Measurements from ENCODE around the gene DCP2.
A peak's percentile ranks its signal among the peaks of the same experiment; 100 is the strongest.

DCP2 gene

DNA sequence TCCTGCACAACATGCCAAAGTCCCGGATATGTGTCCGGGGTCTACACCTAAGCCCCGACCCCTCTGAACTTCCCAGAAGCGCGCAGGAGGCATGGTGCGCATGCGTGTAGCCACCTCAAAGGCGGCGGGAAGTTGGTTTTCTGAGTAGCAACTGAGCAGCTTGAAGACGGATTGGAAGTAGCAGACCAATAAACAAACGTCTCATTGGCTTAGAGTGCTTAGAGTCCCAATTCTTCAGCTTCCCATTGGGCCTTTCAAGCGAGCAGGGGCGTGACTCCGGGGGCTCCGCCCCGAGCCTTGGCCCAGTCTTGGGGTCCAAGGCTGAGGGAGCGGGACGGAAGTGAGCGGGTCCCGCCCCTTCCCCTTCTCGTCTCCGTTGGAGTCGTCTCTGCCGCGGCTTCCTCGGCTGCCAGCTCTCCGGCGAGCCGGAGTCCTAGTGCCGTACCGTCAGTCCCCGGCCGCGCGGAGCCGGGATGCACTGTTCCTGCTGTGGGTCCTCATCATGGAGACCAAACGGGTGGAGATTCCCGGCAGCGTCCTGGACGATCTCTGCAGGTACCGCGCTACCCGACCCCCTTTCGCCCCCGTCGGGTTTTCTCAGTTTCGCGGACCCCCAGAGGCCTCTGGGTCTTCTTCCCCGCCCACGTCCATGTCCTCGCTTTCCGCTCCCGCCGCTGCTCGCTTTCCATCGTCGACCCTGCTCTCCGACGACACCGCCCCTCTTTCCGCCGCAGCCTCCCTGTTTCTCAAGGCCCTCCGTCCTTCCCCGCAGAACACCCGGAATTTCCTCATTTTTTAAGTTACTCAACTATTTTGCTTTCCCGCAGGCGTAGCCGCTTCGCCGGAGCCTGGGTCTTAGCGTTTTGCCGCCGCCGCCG lies at the start of gene DCP2:
DCP2 (plus strand) TSS at position 367 of the 878 bp plus-strand sequence; CDS start at position 503, 136 bp downstream.
- peaks cover 48% of the 10 kb centered on the region for H3K4me1 Mint-ChIP-seq
- peak within 1 kb of the TSS; percentile 99 for H3K27ac Mint-ChIP-seq
- peak; percentile 94 for DNase-seq
- H3K27me3 Mint-ChIP-seq (ENCODE audit: low read depth, poor library complexity): peaks cover 2% of the 10 kb centered on the region
- peaks cover 20% of the 10 kb centered on the region for H3K36me3 Mint-ChIP-seq (ENCODE audit: low read depth)
- TF ChIP-seq, protein P1, sequence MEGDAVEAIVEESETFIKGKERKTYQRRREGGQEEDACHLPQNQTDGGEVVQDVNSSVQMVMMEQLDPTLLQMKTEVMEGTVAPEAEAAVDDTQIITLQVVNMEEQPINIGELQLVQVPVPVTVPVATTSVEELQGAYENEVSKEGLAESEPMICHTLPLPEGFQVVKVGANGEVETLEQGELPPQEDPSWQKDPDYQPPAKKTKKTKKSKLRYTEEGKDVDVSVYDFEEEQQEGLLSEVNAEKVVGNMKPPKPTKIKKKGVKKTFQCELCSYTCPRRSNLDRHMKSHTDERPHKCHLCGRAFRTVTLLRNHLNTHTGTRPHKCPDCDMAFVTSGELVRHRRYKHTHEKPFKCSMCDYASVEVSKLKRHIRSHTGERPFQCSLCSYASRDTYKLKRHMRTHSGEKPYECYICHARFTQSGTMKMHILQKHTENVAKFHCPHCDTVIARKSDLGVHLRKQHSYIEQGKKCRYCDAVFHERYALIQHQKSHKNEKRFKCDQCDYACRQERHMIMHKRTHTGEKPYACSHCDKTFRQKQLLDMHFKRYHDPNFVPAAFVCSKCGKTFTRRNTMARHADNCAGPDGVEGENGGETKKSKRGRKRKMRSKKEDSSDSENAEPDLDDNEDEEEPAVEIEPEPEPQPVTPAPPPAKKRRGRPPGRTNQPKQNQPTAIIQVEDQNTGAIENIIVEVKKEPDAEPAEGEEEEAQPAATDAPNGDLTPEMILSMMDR (IDR thresholded peaks at IDR 0.05): no peak
- peaks cover 4% of the 10 kb centered on the region for H3K9me3 Mint-ChIP-seq
- peak within 1 kb of the TSS; percentile 98 for H3K4me3 Mint-ChIP-seq

DNA sequence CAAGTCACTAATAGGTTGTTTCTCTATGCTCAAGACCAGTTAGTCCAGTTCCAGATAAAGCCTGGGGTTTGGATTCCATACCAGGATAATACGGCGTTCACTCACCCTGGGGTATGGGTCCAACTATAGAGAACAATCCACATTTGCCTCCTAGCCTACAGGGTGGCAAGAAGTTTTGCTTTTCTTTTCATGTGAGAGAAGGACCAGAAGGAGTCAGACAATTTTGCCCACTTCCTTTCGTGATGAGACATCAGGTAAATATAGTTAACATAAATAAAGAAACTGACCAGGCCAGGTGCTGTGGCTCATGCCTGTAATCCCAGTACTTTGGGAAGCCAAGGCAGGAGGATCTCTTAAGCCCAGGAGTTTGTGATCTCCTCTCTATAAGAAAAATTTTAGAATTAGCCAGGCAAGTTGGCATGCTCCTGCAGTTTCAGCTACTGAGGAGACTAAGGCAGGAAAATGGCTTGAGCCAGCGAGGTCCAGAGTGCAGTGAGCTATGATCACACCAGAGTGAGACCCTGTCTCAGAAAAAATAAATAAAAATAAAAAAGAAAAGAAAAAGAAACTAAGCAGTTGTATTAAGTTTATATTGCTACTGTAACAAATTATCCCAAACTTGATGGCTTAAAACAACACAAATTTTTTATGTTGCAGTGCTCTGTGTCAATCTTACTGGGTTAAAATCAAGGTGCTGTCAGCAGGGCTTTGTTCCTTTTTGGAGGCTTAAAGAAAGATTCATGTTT lies 47.1 kb upstream of the DCP2 start:
- TF ChIP-seq, protein P1 (IDR thresholded peaks at IDR 0.05): no peak
- Mint-ChIP-seq H3K9me3 (no peaks in the 10 kb centered on the region), H3K27ac (no peak overlapping the region), H3K36me3 (ENCODE audit: low read depth) (no peaks in the 10 kb centered on the region), H3K27me3 (ENCODE audit: low read depth, poor library complexity) (peaks cover 3% of the 10 kb centered on the region), H3K4me3 (no peak overlapping the region), H3K4me1 (peaks cover 17% of the 10 kb centered on the region)
- no peak for DNase-seq

DNA sequence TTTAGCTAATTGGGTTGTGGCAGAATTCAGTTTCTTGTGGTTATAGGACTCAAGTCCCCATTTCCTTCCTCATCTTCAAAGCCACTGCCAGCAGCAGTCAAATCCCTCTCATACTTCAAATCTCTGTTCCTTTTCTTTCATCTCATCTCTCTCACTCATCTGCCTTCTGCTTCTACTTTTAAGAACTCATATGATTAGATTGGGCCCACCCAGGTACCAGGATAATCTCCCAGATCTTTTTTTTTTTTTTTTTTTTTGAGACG lies 46.6 kb upstream of the DCP2 start:
- H3K4me1 Mint-ChIP-seq: peaks cover 17% of the 10 kb centered on the region
- H3K9me3 Mint-ChIP-seq: no peaks in the 10 kb centered on the region
- H3K27ac Mint-ChIP-seq: peak overlapping the region; percentile 3
- TF ChIP-seq, protein P1 (IDR thresholded peaks at IDR 0.05): no peak
- H3K4me3 Mint-ChIP-seq: no peak overlapping the region
- peaks cover 3% of the 10 kb centered on the region for H3K27me3 Mint-ChIP-seq (ENCODE audit: low read depth, poor library complexity)
- no peak for DNase-seq
- H3K36me3 Mint-ChIP-seq (ENCODE audit: low read depth): no peaks in the 10 kb centered on the region

DNA sequence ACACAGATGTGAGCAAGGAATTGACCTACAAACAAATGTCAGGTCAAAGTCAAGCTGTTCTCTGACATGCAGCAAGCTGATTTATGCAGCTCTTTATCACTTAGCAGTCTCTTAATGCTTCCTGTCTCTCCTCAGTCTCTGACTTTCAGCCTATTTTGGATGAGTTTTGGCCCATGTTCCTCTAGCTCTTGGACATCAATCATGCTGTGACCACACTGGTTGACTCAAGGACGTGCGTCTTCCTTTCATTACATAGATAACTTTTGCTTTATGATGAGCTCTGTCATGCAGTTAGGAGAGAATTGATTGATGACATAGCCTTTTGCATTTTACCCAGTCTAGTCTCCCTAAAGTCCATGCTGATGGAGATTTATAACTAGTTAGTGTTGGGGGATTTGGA lies 45.1 kb upstream of the DCP2 start:
- TF ChIP-seq, protein P1 (IDR thresholded peaks at IDR 0.05): no peak
- Mint-ChIP-seq H3K9me3 (no peaks in the 10 kb centered on the region), H3K36me3 (ENCODE audit: low read depth) (no peaks in the 10 kb centered on the region), H3K27ac (no peak overlapping the region), H3K27me3 (ENCODE audit: low read depth, poor library complexity) (peaks cover 6% of the 10 kb centered on the region), H3K4me1 (peaks cover 17% of the 10 kb centered on the region), H3K4me3 (no peak overlapping the region)
- no peak for DNase-seq

DNA sequence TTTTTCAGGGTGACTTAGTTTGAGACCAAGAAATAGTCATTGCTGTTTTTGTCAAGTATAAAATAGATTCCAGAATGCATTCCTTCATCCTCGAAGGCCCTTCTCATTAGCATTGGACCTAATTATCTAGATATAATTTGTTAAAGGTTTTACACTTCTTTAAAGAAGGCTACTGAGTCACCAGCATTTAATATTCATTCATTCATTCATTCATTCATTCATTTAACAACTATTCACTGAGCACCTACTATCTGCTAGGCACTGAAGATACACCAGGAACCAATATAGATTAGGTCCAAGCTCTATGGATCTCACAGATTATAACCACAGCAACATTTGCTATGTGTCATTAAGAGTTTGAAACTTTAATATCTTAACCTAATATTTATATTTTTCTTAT lies 43.5 kb upstream of the DCP2 start:
- DNase-seq: no peak
- no peaks in the 10 kb centered on the region for H3K9me3 Mint-ChIP-seq
- H3K4me3 Mint-ChIP-seq: no peak overlapping the region
- no peaks in the 10 kb centered on the region for H3K36me3 Mint-ChIP-seq (ENCODE audit: low read depth)
- H3K4me1 Mint-ChIP-seq: peaks cover 17% of the 10 kb centered on the region
- TF ChIP-seq, protein P1 (IDR thresholded peaks at IDR 0.05): no peak
- H3K27me3 Mint-ChIP-seq (ENCODE audit: low read depth, poor library complexity): peaks cover 6% of the 10 kb centered on the region
- H3K27ac Mint-ChIP-seq: no peak overlapping the region

Data from nephron progenitor cell (in vitro differentiated cells).